HepG2 (cell line): ENCODE results near the gene KCNMA1.

ENCODE experiments used
- CAMTA2 ChIP-seq: sonication (generic); formaldehyde crosslinking; IDR thresholded peaks from 2 replicates; pipeline ENCODE4 v1.4.0; 2020; ENCODE audit warnings: mild to moderate bottlenecking, missing genetic modification reagents, borderline replicate concordance
- FOXM1 ChIP-seq: sonication (generic); formaldehyde crosslinking; IDR thresholded peaks from 2 replicates; pipeline ENCODE4 v1.5.0; 2020; ENCODE audit warnings: missing genetic modification reagents
- ISX ChIP-seq: sonication (generic); formaldehyde crosslinking; conservative IDR thresholded peaks from 2 replicates; pipeline ENCODE4 v1.5.0; 2020; ENCODE audit warnings: missing genetic modification reagents
- JDP2 ChIP-seq: sonication (generic); formaldehyde crosslinking; IDR thresholded peaks from 2 replicates; pipeline ENCODE4 v1.8.1; 2022; ENCODE audit warnings: missing genetic modification reagents, borderline replicate concordance
- MED8 ChIP-seq: sonication (generic); formaldehyde crosslinking; IDR thresholded peaks from 2 replicates; pipeline ENCODE4 v1.8.1; 2023; ENCODE audit warnings: mild to moderate bottlenecking, missing genetic modification reagents; ENCODE audit not compliant: insufficient replicate concordance
- NR2F2 ChIP-seq: IDR thresholded peaks from 2 replicates; pipeline ENCODE4 v1.6.1; 2012; ENCODE audit warnings: low read depth, inconsistent platforms, borderline replicate concordance
- PCBP1 ChIP-seq: fragments of 200-400 bp; formaldehyde crosslinking; IDR thresholded peaks from 2 replicates; pipeline ENCODE4 v1.6.1; 2017; ENCODE audit warnings: mild to moderate bottlenecking, low read depth, low read length, borderline replicate concordance
- POLR2AphosphoS5 ChIP-seq: IDR thresholded peaks from 2 replicates; pipeline ENCODE4 v1.6.1; 2012; ENCODE audit warnings: low read depth, low read length
- PTBP1 ChIP-seq: fragments of 200-400 bp; formaldehyde crosslinking; IDR thresholded peaks from 2 replicates; pipeline ENCODE4 v1.6.1; 2018; ENCODE audit warnings: low read length, low read depth; ENCODE audit not compliant: poor library complexity, severe bottlenecking
- ZNF205 ChIP-seq: IDR thresholded peaks from 2 replicates; pipeline ENCODE4 v1.6.1; 2018; ENCODE audit warnings: missing biosample characterization, missing genetic modification reagents
- TF ChIP-seq, protein P1 (sequence below): sonication (generic); formaldehyde crosslinking; IDR thresholded peaks from 2 replicates; pipeline ENCODE4 v1.4.0; 2020; ENCODE audit warnings: mild to moderate bottlenecking, missing genetic modification reagents
- TF ChIP-seq, protein P2 (sequence below), 2 experiments: sonication (generic) in 1 of 2; formaldehyde crosslinking in 1 of 2; IDR thresholded peaks; 2 replicates each; pipeline versions ENCODE4 v1.5.1 to v1.6.1; 2011 to 2020; ENCODE audit warnings: borderline replicate concordance in 1 of 2, low read depth in 1 of 2, low read length in 1 of 2, mild to moderate bottlenecking in 1 of 2, missing genetic modification reagents in 1 of 2, moderate library complexity in 1 of 2
- TF ChIP-seq, protein P3 (sequence below): sonication (generic); formaldehyde crosslinking; IDR thresholded peaks from 2 replicates; pipeline ENCODE4 v1.9.0; 2021; ENCODE audit warnings: missing genetic modification reagents, borderline replicate concordance
- TF ChIP-seq, protein P4 (sequence below): IDR thresholded peaks from 2 replicates; pipeline ENCODE4 v1.6.1; 2012; ENCODE audit warnings: low read length, improper control_type of control experiment

DNA sequence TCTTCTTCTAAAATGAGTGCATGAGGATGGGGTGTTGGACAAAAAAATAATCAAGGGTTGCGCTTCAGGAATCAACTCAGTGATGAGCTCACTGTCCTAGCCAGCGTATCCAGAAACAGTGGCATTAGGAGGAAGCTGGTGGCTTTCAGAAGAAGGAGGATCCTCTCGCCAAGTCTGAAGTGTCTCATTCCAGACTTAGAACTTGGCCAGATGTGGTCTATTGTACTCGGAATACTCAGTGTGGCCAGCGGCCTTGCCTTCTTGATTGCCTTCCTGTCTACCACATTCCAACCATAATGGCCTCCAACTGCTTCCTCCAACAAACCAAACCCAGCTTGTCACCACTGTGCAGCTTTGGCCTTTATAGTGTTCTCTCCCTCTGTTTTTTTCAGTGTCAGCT is 732.4 kb downstream of the KCNMA1 start:
- TF ChIP-seq JDP2 (CRISPR knock-in tag), result no peak
- TF ChIP-seq CAMTA2 (CRISPR knock-in tag), result no peak
- no peak for TF ChIP-seq MED8
- TF ChIP-seq ISX, result no peak
- TF ChIP-seq FOXM1, result no peak
- TF ChIP-seq, protein P1, sequence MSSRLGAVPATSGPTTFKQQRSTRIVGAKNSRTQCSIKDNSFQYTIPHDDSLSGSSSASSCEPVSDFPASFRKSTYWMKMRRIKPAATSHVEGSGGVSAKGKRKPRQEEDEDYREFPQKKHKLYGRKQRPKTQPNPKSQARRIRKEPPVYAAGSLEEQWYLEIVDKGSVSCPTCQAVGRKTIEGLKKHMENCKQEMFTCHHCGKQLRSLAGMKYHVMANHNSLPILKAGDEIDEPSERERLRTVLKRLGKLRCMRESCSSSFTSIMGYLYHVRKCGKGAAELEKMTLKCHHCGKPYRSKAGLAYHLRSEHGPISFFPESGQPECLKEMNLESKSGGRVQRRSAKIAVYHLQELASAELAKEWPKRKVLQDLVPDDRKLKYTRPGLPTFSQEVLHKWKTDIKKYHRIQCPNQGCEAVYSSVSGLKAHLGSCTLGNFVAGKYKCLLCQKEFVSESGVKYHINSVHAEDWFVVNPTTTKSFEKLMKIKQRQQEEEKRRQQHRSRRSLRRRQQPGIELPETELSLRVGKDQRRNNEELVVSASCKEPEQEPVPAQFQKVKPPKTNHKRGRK (CRISPR knock-in tag), result no peak
- no peak for TF ChIP-seq POLR2AphosphoS5
- TF ChIP-seq, protein P2, sequence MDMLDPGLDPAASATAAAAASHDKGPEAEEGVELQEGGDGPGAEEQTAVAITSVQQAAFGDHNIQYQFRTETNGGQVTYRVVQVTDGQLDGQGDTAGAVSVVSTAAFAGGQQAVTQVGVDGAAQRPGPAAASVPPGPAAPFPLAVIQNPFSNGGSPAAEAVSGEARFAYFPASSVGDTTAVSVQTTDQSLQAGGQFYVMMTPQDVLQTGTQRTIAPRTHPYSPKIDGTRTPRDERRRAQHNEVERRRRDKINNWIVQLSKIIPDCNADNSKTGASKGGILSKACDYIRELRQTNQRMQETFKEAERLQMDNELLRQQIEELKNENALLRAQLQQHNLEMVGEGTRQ (IDR thresholded peaks at IDR 0.05; ENCODE audit: low read depth, low read length), result no peak
- TF ChIP-seq, protein P2 (CRISPR knock-in tag; IDR thresholded peaks at IDR 0.05; ENCODE audit: borderline replicate concordance), result no peak
- no peak for TF ChIP-seq NR2F2
- TF ChIP-seq, protein P3, sequence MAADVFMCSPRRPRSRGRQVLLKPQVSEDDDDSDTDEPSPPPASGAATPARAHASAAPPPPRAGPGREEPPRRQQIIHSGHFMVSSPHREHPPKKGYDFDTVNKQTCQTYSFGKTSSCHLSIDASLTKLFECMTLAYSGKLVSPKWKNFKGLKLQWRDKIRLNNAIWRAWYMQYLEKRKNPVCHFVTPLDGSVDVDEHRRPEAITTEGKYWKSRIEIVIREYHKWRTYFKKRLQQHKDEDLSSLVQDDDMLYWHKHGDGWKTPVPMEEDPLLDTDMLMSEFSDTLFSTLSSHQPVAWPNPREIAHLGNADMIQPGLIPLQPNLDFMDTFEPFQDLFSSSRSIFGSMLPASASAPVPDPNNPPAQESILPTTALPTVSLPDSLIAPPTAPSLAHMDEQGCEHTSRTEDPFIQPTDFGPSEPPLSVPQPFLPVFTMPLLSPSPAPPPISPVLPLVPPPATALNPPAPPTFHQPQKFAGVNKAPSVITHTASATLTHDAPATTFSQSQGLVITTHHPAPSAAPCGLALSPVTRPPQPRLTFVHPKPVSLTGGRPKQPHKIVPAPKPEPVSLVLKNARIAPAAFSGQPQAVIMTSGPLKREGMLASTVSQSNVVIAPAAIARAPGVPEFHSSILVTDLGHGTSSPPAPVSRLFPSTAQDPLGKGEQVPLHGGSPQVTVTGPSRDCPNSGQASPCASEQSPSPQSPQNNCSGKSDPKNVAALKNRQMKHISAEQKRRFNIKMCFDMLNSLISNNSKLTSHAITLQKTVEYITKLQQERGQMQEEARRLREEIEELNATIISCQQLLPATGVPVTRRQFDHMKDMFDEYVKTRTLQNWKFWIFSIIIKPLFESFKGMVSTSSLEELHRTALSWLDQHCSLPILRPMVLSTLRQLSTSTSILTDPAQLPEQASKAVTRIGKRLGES, result no peak
- no peak for TF ChIP-seq PCBP1
- no peak for TF ChIP-seq ZNF205 (CRISPR knock-in tag)
- no peak for TF ChIP-seq PTBP1
- TF ChIP-seq, protein P4, sequence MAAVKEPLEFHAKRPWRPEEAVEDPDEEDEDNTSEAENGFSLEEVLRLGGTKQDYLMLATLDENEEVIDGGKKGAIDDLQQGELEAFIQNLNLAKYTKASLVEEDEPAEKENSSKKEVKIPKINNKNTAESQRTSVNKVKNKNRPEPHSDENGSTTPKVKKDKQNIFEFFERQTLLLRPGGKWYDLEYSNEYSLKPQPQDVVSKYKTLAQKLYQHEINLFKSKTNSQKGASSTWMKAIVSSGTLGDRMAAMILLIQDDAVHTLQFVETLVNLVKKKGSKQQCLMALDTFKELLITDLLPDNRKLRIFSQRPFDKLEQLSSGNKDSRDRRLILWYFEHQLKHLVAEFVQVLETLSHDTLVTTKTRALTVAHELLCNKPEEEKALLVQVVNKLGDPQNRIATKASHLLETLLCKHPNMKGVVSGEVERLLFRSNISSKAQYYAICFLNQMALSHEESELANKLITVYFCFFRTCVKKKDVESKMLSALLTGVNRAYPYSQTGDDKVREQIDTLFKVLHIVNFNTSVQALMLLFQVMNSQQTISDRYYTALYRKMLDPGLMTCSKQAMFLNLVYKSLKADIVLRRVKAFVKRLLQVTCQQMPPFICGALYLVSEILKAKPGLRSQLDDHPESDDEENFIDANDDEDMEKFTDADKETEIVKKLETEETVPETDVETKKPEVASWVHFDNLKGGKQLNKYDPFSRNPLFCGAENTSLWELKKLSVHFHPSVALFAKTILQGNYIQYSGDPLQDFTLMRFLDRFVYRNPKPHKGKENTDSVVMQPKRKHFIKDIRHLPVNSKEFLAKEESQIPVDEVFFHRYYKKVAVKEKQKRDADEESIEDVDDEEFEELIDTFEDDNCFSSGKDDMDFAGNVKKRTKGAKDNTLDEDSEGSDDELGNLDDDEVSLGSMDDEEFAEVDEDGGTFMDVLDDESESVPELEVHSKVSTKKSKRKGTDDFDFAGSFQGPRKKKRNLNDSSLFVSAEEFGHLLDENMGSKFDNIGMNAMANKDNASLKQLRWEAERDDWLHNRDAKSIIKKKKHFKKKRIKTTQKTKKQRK, result no peak
